Measurements from ENCODE around the gene FAM131B. TPM values are rescaled to one million over a fixed set of nuclear protein-coding genes. Genes with fewer than 3 reads are reported as not detected.
A peak's percentile ranks its signal among the peaks of the same experiment; 100 is the strongest.

Gene FAM131B
- total and polyA plus RNA-seq, 2 of the 8 experiments (the other 6 are each of a cell fraction or from before 2014, with no cell fraction given) = 23.1 to 38.2 TPM

- peak; percentile 72 for TF ChIP-seq RBBP5 (IDR thresholded peaks at IDR 0.05; ENCODE audit: borderline replicate concordance, low read depth, low read length)
Observed at GRCh38 chr7:143362131-143363015, at the start of gene FAM131B (continued).
